Measurements from ENCODE around the gene QPCTL.

- TF ChIP-seq CTCF (IDR thresholded peaks at IDR 0.05) (no peak), EZH2 (IDR thresholded peaks at IDR 0.05; ENCODE audit: borderline replicate concordance, insufficient read depth, low read depth, low read length, poor library complexity, severe bottlenecking) (no peak)
Measured at GRCh38 chr19:45655073-45655472, 37.4 kb upstream of the QPCTL start.

Measured in B cell (primary cell).